Umbilical cord (tissue), 2 donors: ENCODE data around the gene PIK3R1. TPM values are rescaled to one million over a fixed set of nuclear protein-coding genes. Genes with fewer than 3 reads are reported as not detected.

Experiments
- DNase-seq: peaks from one replicate; pipeline ENCODE4 v3.0.0-alpha.2; 2015; ENCODE audit warnings: low spot score
- total RNA-seq: library from RNA; depleted of rRNA; stranded (reverse); fragments of >200 nt; gene quantifications from one replicate; pipeline ENCODE4 v1.2.3, GENCODE V29; 2014; ENCODE audit warnings: low replicate concordance; ENCODE audit not compliant: insufficient read depth

PIK3R1 gene
- total RNA-seq, 1 donor from 2014 or later: 107 TPM

DNA sequence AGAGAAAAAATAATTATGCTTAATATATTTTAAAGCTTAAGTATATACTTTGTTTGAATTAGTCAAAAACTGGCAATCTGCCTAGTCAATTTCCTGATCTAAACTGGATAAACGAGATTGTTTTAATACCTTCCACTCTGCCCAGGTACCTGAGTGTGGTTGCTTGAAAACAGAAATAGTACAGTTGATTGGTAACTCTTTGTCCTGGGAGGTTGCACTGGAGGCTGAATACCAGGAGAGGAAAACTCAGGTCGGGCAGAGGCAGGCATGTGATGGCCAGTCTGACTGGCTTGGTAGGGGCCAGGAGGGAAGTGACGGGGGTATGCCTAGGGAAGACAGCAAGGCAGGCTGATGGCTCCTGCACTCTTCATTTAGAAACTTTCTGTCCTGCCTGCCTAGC is 80.2 kb downstream of the PIK3R1 start:
- peak; percentile 38 for DNase-seq

DNA sequence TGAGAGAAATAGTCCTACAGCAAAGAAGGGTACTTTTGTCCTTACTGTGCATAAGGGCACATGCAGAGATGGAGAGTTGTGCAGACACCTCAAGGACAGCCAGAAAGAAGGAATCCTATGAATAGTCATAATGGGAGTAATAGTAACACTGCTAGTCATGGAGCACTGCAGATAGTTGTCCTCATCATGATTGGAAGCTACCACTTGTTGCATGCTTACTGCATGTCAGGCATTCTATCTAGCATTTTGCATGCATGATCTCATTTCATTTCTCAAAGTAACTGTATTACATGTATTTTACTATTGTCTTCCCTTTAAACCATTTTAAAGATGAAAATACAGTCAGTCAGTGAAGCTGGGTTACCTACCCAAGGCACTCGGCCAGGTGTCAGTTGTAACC is 81.3 kb downstream of the PIK3R1 start:
- DNase-seq: no peak

GRCh38 chr5:68297656-68298055 is 82.1 kb downstream of the PIK3R1 start:
- DNase-seq: no peak

DNA sequence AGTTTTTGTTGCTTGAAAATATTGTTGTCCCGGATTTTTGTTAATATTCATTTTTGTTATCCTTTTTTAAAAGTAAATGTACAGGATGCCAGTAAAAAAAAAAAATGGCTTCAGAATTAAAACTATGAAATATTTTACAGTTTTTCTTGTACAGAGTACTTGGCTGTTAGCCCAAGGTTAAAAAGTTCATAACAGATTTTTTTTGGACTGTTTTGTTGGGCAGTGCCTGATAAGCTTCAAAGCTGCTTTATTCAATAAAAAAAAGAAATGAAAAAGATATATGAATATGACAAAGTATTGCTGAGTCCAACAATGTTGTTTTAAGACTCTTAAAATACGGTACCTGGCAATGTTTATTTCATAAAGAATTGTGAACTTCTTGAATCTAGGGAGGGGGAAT is 82.9 kb downstream of the PIK3R1 start:
- peak; percentile 53 for DNase-seq

DNA sequence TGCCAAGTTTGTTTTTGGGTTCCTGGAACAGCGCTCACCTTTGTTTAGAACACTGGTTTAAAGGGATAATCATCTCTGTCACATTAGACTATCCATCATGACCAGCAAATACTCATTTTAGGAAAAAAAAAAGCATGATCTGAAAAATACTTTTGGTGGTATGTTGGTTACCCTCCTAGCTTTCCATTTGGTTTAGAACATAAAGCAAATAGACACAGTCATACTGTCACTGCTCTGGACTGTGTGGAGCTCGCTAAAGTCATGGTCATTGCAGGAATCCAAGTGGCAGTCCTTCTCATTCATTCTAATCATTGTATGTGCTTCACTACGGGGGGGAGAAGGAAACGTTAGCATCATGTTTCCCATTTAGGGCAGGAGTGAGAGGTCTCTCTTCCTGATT is 83.5 kb downstream of the PIK3R1 start:
- DNase-seq: no peak

DNA sequence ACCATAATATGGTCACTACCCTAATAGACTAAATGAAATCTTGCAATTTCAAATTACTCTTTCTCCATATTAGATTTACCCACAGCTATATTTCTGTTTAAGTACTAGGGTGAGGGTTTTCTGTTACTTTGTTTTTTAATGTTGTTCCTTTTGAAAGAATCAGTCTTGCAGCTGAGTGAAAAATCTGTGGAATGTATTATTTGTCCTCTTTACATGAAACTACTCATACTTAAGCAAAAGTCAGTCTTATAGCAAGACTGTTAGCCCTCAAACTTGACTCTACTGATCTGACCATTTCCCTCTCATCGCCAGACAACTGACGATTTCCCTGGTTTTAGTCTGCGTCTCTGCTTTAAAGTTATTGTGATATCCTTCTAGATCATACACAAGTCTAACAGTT is 84.0 kb downstream of the PIK3R1 start:
- DNase-seq: no peak

DNA sequence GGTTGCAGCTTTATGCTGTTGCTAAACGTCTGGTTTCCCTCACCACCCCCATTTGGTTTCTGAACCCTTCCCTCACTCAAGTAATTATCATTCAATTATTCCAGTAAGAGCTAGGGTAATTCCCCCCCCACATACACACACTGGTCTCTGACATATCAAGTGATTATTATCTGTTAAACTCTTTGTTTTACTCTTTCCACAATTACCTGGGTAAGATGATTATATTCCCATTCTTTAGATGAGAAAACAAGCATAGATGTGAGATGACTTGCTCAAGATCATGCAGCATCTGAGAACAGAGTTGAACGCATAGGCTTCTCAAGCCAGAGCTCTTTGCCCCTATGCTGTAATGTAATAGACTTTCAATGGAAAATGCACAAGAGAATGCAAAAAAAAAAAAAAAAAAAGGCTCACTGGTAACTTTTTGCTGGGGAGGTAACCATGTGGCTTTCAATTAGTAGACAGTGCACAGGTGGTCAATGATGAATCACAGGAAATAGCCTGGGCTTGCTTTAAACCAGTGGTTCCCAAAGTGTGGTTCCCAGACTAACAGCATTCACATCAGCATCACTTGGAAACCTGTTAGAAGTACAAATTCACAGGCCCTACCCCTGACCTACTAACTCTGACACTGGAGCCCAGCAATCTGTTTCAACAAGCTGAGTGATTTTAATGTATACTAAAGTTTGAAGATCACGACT is 87.6 kb downstream of the PIK3R1 start:
- no peak for DNase-seq

- peak; percentile 78 for DNase-seq
Measured at GRCh38 chr5:68303754-68304420, 88.3 kb downstream of the PIK3R1 start.

- DNase-seq: peak; percentile 76
Measured at GRCh38 chr5:68304421-68305052, 89.0 kb downstream of the PIK3R1 start.

- DNase-seq: no peak
Measured at GRCh38 chr5:68305223-68305870, 89.8 kb downstream of the PIK3R1 start.

GRCh38 chr5:68306361-68307014 is 90.9 kb downstream of the PIK3R1 start:
- peak; percentile 43 for DNase-seq

DNA sequence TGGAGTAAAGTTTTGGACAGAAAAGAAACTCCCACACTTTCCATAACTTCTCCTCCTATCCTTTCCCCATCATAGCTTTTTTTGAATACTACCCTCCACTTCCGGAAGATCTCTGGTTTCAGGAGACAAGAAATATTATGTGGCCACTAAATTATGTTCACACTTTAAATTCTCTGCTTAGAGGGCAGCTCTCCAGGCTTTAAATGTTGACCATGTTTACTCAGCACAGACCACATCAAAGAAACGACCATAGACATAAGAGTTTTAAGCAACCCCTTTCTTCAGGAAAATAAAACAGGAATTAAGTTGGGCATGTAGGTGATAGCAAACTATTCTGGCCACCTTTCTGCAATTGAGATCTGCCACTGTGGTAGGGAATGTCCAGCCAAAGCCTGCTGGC is 97.8 kb downstream of the PIK3R1 start:
- no peak for DNase-seq

DNA sequence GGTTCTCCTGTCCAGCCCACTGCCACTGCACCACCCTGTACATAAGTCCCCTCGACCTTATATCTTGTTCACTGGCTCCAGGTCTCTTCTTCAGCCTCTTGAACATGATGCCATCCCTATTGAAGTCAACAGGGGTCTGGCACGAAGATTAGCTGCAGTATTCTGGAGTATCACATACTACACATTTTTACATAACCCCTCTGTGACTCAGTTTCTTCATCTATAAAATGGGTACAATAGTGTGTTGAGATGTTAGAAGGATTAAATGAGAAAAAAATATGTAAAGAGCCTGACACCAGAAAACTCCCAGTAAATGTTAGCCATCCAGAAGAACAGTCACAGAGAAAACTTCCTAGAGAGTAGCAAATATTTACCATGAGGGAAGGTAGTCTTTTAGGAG is 98.9 kb downstream of the PIK3R1 start:
- DNase-seq: no peak

DNA sequence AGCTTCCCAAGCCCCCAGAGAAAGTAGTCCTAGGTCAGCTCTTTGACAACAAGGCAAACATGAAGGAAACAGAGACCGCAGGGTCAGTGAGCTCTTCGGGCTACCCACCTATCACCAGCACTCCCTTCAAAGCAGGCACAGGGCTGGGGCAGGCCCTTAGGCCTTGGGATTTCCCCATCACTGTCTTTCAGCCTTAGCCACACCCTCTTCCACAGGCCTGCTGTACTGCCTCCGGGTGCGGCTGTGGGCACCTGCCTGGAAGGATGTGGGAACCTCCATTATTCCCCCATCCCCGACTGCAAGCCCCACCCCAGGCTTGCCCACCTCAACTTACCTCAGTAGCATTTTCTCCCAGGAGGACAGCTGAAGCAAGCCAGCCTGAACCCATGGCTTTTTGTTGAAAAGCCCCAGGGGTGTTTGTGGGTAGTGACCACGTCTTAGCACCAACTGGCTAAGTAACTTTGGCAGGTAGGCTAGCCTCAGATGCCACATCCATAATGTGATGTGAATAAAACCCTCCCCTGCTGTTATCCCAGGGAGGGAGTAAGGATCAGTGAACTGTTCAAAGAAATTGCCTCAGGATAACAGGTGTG is 100.2 kb downstream of the PIK3R1 start:
- DNase-seq: no peak

GRCh38 chr5:68316469-68316868 is 100.9 kb downstream of the PIK3R1 start:
- no peak for DNase-seq

DNA sequence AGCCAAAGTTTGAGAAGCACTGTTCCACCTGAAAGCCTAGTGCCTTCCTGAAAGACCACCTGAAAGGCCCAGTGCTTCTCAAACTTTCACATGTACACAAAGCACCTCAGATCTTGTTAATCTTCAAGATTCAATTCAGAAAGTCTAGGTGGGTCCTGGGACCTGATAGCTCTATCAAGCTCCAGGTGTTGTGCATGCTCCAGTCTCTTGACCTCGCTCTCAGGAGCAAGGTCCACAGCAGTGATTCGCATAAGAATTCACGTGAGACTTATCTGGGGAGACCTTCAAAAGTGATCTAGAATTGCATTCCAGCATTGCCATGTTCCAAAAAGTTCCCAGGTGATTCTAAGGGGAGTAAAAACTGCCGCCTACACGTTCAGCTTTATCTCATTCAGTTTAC is 102.1 kb downstream of the PIK3R1 start:
- DNase-seq: no peak

DNA sequence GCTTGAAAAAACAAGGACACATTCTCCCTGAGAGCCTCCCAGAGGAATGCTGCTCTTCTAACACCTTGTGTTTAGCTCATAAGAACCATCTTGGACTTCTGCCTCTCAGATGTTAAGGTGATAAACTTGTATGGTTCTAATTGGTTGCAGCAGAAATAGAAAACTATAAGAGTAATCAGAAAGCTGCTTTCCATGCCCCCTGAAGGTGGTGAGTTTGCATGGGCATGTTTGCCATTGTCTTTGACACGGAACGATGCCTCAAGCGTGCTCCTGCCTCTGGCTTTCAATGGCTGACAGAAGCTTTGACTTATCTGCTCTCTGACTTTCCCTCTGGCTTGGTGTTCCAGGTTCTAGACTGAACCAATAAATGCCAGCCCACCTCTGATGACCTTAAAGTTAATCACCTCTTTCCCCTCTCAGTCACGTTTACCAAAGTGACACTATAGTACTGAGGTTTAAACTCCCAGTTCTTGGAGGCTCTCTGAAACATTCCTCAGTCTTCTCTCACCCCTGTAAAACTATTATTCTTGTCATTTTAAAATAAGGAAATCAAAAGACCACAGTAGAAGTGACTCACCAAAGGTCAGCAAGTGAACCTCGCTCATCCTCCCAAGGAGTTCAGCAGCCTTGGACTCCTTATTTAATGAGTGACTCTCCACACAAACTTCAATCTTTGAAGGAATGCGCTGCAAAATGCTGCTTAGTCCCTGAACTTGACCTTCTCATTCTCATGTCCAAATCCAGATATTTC is 103.6 kb downstream of the PIK3R1 start:
- DNase-seq: no peak

GRCh38 chr5:68319706-68320412 is 104.3 kb downstream of the PIK3R1 start:
- DNase-seq: peak; percentile 32

GRCh38 chr5:68320413-68320986 is 104.9 kb downstream of the PIK3R1 start:
- no peak for DNase-seq

- DNase-seq: no peak
Measured at GRCh38 chr5:68325065-68325580, 109.6 kb downstream of the PIK3R1 start.
